ENCODE measurements around the gene CRIM1. TPM values are rescaled to one million over a fixed set of nuclear protein-coding genes. Genes with fewer than 3 reads are reported as not detected.

CRIM1 gene
- total RNA-seq, 1 experiment from 2014 or later: 27.6 TPM

GRCh38 chr2:36463365-36463764 lies 107.8 kb downstream of the CRIM1 start:
- no peak overlapping the region for H3K18ac ChIP-seq (ENCODE audit: insufficient read length, low read depth, low read length)
- peak overlapping the region; percentile 38 for H2BK12ac ChIP-seq (ENCODE audit: insufficient read length, low read depth, low read length)
- no peak overlapping the region for H3K27ac ChIP-seq (ENCODE audit: insufficient read length, low read depth, low read length)
- no peak overlapping the region for H3K4ac ChIP-seq (ENCODE audit: low read depth, low read length)
- no peak overlapping the region for H2AK5ac ChIP-seq (ENCODE audit: insufficient read length, low read length)
- no peak overlapping the region for H3K14ac ChIP-seq (ENCODE audit: insufficient read depth, low read length)
- H3K27me3 Mint-ChIP-seq (ENCODE audit: low read depth): no peaks in the 10 kb centered on the region
- H3K4me3 Mint-ChIP-seq: no peak overlapping the region
- no peaks in the 10 kb centered on the region; the same call in 1 of the 2 replicates for H3K79me2 ChIP-seq (ENCODE audit: insufficient read depth, low read length)
- H3K27me3 ChIP-seq (ENCODE audit: insufficient read depth, low read length): no peaks in the 10 kb centered on the region
- no peak overlapping the region for H3K56ac ChIP-seq (ENCODE audit: insufficient read length, low read depth, low read length)
- no peaks in the 10 kb centered on the region for H4K20me1 ChIP-seq (ENCODE audit: control insufficient read depth, insufficient read depth, insufficient read length)
- no peak overlapping the region for H2BK15ac ChIP-seq (ENCODE audit: low read depth, low read length)
- H3K4me1 ChIP-seq (ENCODE audit: insufficient read depth, low read length): peaks cover 24% of the 10 kb centered on the region
- no peak overlapping the region for H3T11ph ChIP-seq (ENCODE audit: low read length)
- no peak overlapping the region for H3K9ac ChIP-seq (ENCODE audit: extremely low read depth, insufficient read length, low read length)
- peaks cover 0 to 14% of the 10 kb centered on the region in 2 experiments; a peak in 3 of 4 replicates for H3K4me1 Mint-ChIP-seq
- no peak overlapping the region for H2BK20ac ChIP-seq (ENCODE audit: low read depth, low read length, poor library complexity, severe bottlenecking)
- no peaks in the 10 kb centered on the region for H3K9me3 ChIP-seq (ENCODE audit: control insufficient read depth, low read depth, low read length)
- DNase-seq: no peak
- no peak overlapping the region for H4K8ac ChIP-seq (replicated peaks; ENCODE audit: insufficient read length, low read depth, low read length)
- peaks cover 7 to 24% (median 18%) of the 10 kb centered on the region in 3 experiments; a peak in 6 of 7 replicates for H3K36me3 Mint-ChIP-seq (ENCODE audit: insufficient read depth in 1 of 3, low read depth in 3 of 3)
- no peak overlapping the region for H3K4me2 ChIP-seq (ENCODE audit: insufficient read depth, insufficient read length, low read length)
- H2BK5ac ChIP-seq (ENCODE audit: insufficient read length, low read length): no peak overlapping the region
- peak overlapping the region in 2 of 3 experiments; percentile 3 to 91; a peak in 4 of 7 replicates for H3K27ac Mint-ChIP-seq
- no peaks in the 10 kb centered on the region for H3K23me2 ChIP-seq (ENCODE audit: insufficient read length, low read depth, low read length, poor library complexity, severe bottlenecking)
- peaks cover 3% of the 10 kb centered on the region for H3K79me1 ChIP-seq (ENCODE audit: insufficient read depth, low read depth, low read length, poor library complexity, severe bottlenecking)
- no peak overlapping the region for H3K23ac ChIP-seq (ENCODE audit: insufficient read length, low read depth, low read length)
- H4K91ac ChIP-seq (ENCODE audit: insufficient read length, low read depth, low read length): no peak overlapping the region
- WGBS (ENCODE audit: extremely low coverage, insufficient read length, low lambda C conversion rate): no CpG with 5 or more reads among the region's 7 CpGs
- no peak overlapping the region for H4K5ac ChIP-seq (ENCODE audit: insufficient read length, low read depth, low read length)
- no peak overlapping the region for H2BK120ac ChIP-seq (ENCODE audit: low read depth, low read length, poor library complexity, severe bottlenecking)
- no peak overlapping the region for H2AFZ ChIP-seq (ENCODE audit: low read length)
- no peak for TF ChIP-seq CTCF (conservative IDR thresholded peaks at IDR 0.05)
- H3K9me3 Mint-ChIP-seq: no peaks in the 10 kb centered on the region
